Endothelial cell of umbilical vein (primary cell): ENCODE data around the gene ANO7. TPM values are rescaled to one million over a fixed set of nuclear protein-coding genes. Genes with fewer than 3 reads are reported as not detected.

Source experiments
- BruUV-seq: library from RNA; stranded (reverse); fragments of 400-500 nt; replicated peaks from 2 replicates; lab custom pipeline; 2021; lab: Mats Ljungman, UMichigan
- CTCF ChIA-PET: fragments of 300-600, 350-600 bp; sonication (Branson Sonifier 250); formaldehyde crosslinking; loops from one replicate; lab custom pipeline; 2021; ENCODE audit warnings: antibody characterized with exemption, inconsistent platforms; lab: Charles Lee
- POLR2A ChIA-PET: fragments of 300-600, 350-600 bp; sonication (Branson Sonifier 250); formaldehyde crosslinking; loops from one replicate; lab custom pipeline; 2021; ENCODE audit warnings: antibody characterized with exemption, inconsistent platforms; lab: Charles Lee
- DNase-seq: peaks from one replicate; pipeline ENCODE4 v3.0.0-alpha.2; 2011; ENCODE audit warnings: low read depth, low spot score
- FAIRE-seq: peaks from 2 replicates; lab custom pipeline; 2011; peaks lifted over from hg19 to GRCh38; lab: Jason Lieb, UNC
- H2AFZ ChIP-seq: 2 replicates; pipeline ENCODE4 v1.6.0; 2012; ENCODE audit warnings: low read depth, low read length, control low read depth, inconsistent platforms
- H3K27ac ChIP-seq: 2 replicates; pipeline ENCODE4 v1.5.1; 2011; ENCODE audit warnings: low read depth, mild to moderate bottlenecking, control low read depth, low read length, moderate library complexity; ENCODE audit not compliant: insufficient read depth
- H3K27me3 ChIP-seq, 2 experiments: 2 replicates each; pipeline versions ENCODE4 v1.6.0 to v1.6.1; 2011; ENCODE audit warnings: low read length in 2 of 2, mixed read lengths in 1 of 2; ENCODE audit not compliant: control insufficient read depth in 2 of 2, insufficient read depth in 2 of 2
- H3K36me3 ChIP-seq, 2 experiments: 2 replicates in 1 of 2; 3 replicates in 1 of 2; pipeline ENCODE4 v1.5.1; 2011; ENCODE audit warnings: low read length in 2 of 2, mild to moderate bottlenecking in 1 of 2, moderate library complexity in 1 of 2; ENCODE audit not compliant: control insufficient read depth in 2 of 2, insufficient read depth in 2 of 2; ENCODE audit errors: extremely low read depth in 1 of 2
- H3K4me1 ChIP-seq: 3 replicates; pipeline ENCODE4 v1.5.1; 2011; ENCODE audit warnings: mild to moderate bottlenecking, low read length; ENCODE audit not compliant: control insufficient read depth, insufficient read depth; ENCODE audit errors: extremely low read depth
- H3K4me2 ChIP-seq: 2 replicates; pipeline ENCODE4 v1.6.1; 2011; ENCODE audit warnings: low read length, control low read depth, mixed read lengths; ENCODE audit not compliant: insufficient read depth
- H3K4me3 ChIP-seq, 3 experiments: fragments of 200-600 bp in 1 of 3; sonication (generic), shearing (Covaris generic) in 1 of 3; replicated peaks in 1 of 3; 2 replicates each; pipeline ENCODE4 v1.5.1; 2011 to 2016; ENCODE audit warnings: control low read depth in 3 of 3, low read length in 3 of 3, mild to moderate bottlenecking in 2 of 3, inconsistent platforms in 1 of 3, low read depth in 1 of 3, moderate library complexity in 1 of 3; ENCODE audit not compliant: insufficient read depth in 1 of 3
- H3K79me2 ChIP-seq: 2 replicates; pipeline ENCODE4 v1.6.0; 2012; ENCODE audit warnings: low read length, inconsistent platforms; ENCODE audit not compliant: control insufficient read depth, insufficient read depth
- H3K9ac ChIP-seq: replicated peaks from 2 replicates; pipeline ENCODE3; 2011; ENCODE audit warnings: low read length, control low read depth; ENCODE audit not compliant: insufficient read depth; ENCODE audit errors: extremely low read depth
- H3K9me1 ChIP-seq: replicated peaks from 3 replicates; pipeline ENCODE4 v1.6.0; 2011; ENCODE audit warnings: mild to moderate bottlenecking, low read length; ENCODE audit not compliant: control insufficient read depth, insufficient read depth; ENCODE audit errors: extremely low read depth
- H3K9me3 ChIP-seq: replicated peaks from 2 replicates; pipeline ENCODE4 v1.5.1; 2012; ENCODE audit warnings: low read length, inconsistent platforms; ENCODE audit not compliant: control insufficient read depth, insufficient read depth
- H4K20me1 ChIP-seq: replicated peaks from 2 replicates; pipeline ENCODE3; 2011; ENCODE audit warnings: mild to moderate bottlenecking, low read length; ENCODE audit not compliant: control insufficient read depth, insufficient read depth; ENCODE audit errors: extremely low read depth
- EZH2 ChIP-seq: IDR thresholded peaks from 2 replicates; pipeline ENCODE4 v1.6.1; 2012; ENCODE audit warnings: borderline replicate concordance, low read depth, mild to moderate bottlenecking, moderate library complexity, low read length, inconsistent platforms; ENCODE audit not compliant: severe bottlenecking
- FOS ChIP-seq: IDR thresholded peaks from 2 replicates; pipeline ENCODE4 v1.6.1; 2011; ENCODE audit warnings: mild to moderate bottlenecking, low read length, moderate library complexity, borderline replicate concordance; ENCODE audit not compliant: insufficient read depth
- GATA2 ChIP-seq: IDR thresholded peaks from 2 replicates; pipeline ENCODE4 v1.7.0; 2011; ENCODE audit warnings: low read depth, mild to moderate bottlenecking, moderate library complexity, mixed read lengths, low read length; ENCODE audit not compliant: insufficient read length, insufficient read depth
- JUN ChIP-seq: IDR thresholded peaks from 2 replicates; pipeline ENCODE4 v1.6.1; 2011; ENCODE audit warnings: borderline replicate concordance, low read depth; ENCODE audit not compliant: insufficient read length, insufficient read depth
- MAX ChIP-seq: IDR thresholded peaks from 2 replicates; pipeline ENCODE4 v1.6.1; 2011; ENCODE audit not compliant: insufficient read depth, insufficient read length
- MYC ChIP-seq: IDR thresholded peaks from one replicate; pipeline ENCODE4 v1.6.1; 2011; ENCODE audit warnings: mild to moderate bottlenecking, low read depth, low read length
- POLR2A ChIP-seq: IDR thresholded peaks from 2 replicates; pipeline ENCODE4 v1.6.1; 2012; ENCODE audit warnings: low read depth, mild to moderate bottlenecking, control low read depth, low read length
- POLR2AphosphoS5 ChIP-seq: IDR thresholded peaks from 2 replicates; pipeline ENCODE4 v1.6.1; 2012; ENCODE audit warnings: low read depth, mild to moderate bottlenecking, control low read depth, low read length, moderate library complexity; ENCODE audit not compliant: insufficient read depth
- dilution Hi-C: fragments of 300-500 bp; cut with MboI; formaldehyde crosslinking; loops from one replicate; pipeline ENCODE4 v1.15.0; 2019; ENCODE audit warnings: low sequenced_read_pairs; ENCODE audit not compliant: extremely low pct_ligation_motif_present
- intact Hi-C: fragments of 100-400 bp; cut with micrococcal nuclease; formaldehyde crosslinking; loops from one replicate; pipeline ENCODE4 v1.10.0; 2022
- polyA plus RNA-seq, 4 experiments: library from polyadenylated mRNA; depleted of rRNA in 3 of 4; stranded (reverse) in 3 of 4; unstranded in 1 of 4; fragments of >200 nt; gene quantifications; 2 replicates each; pipeline versions ENCODE4 v1.2.1 to v1.2.3, GENCODE V29; 2011 to 2012; ENCODE audit warnings: missing spikeins in 1 of 4
- total RNA-seq: library from RNA; stranded (reverse); gene quantifications from 2 replicates; pipeline ENCODE4 v1.2.3, GENCODE V29; 2021
- TF ChIP-seq, protein P1 (sequence below), 2 donors: IDR thresholded peaks; 1 replicate in 1 of 2; 2 replicates in 1 of 2; pipeline ENCODE4 v1.5.1; 2011; ENCODE audit warnings: low read length in 2 of 2, mild to moderate bottlenecking in 2 of 2, moderate library complexity in 2 of 2, control low read depth in 1 of 2, inconsistent platforms in 1 of 2, low read depth in 1 of 2; ENCODE audit not compliant: insufficient read depth in 1 of 2; ENCODE audit errors: extremely low read depth in 1 of 2

ANO7 gene
- total and polyA plus RNA-seq, 2 donors (not counting 3 experiments of a cell fraction or from before 2014, with no cell fraction given): 0.81 to 2.5 TPM

- H3K4me2 ChIP-seq: no peak overlapping the region
- no peak overlapping the region for H3K27ac ChIP-seq
- H4K20me1 ChIP-seq: no peaks in the 10 kb centered on the region
- no peaks in the 10 kb centered on the region for H3K36me3 ChIP-seq
- H3K27me3 ChIP-seq: no peaks in the 10 kb centered on the region
- POLR2A ChIA-PET: no interaction called here
- no peak overlapping the region for H2AFZ ChIP-seq
- CTCF ChIA-PET: no interaction called here
- no peak overlapping the region for H3K9ac ChIP-seq
- H3K9me3 ChIP-seq: no peaks in the 10 kb centered on the region
- no peak overlapping the region for H3K4me3 ChIP-seq
- no peak for DNase-seq
- TF ChIP-seq EZH2 (no peak), FOS (no peak), POLR2AphosphoS5 (no peak), GATA2 (no peak), MAX (no peak), MYC (no peak), POLR2A (no peak), JUN (no peak)
- TF ChIP-seq, protein P1, sequence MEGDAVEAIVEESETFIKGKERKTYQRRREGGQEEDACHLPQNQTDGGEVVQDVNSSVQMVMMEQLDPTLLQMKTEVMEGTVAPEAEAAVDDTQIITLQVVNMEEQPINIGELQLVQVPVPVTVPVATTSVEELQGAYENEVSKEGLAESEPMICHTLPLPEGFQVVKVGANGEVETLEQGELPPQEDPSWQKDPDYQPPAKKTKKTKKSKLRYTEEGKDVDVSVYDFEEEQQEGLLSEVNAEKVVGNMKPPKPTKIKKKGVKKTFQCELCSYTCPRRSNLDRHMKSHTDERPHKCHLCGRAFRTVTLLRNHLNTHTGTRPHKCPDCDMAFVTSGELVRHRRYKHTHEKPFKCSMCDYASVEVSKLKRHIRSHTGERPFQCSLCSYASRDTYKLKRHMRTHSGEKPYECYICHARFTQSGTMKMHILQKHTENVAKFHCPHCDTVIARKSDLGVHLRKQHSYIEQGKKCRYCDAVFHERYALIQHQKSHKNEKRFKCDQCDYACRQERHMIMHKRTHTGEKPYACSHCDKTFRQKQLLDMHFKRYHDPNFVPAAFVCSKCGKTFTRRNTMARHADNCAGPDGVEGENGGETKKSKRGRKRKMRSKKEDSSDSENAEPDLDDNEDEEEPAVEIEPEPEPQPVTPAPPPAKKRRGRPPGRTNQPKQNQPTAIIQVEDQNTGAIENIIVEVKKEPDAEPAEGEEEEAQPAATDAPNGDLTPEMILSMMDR (IDR thresholded peaks at IDR 0.05; ENCODE audit: extremely low read depth in 1 of 2, insufficient read depth in 1 of 2, low read depth in 1 of 2, low read length in 2 of 2): no peak
- no peaks in the 10 kb centered on the region for H3K9me1 ChIP-seq
- FAIRE-seq: no peak
- dilution Hi-C loops: no loop called here
- BruUV-seq: no TSS peak
- H3K79me2 ChIP-seq: no peaks in the 10 kb centered on the region
- intact Hi-C loops: loop anchor here (10.0 kb wide), 1 partner anchor 218 kb away; the partner anchor contains the start of gene SNED1
- no peaks in the 10 kb centered on the region for H3K4me1 ChIP-seq
Observed at GRCh38 chr2:241213041-241213440, 24.6 kb downstream of the ANO7 start.
